Mesendoderm (in vitro differentiated cells): ENCODE measurements around the gene MCUR1. TPM values are rescaled to one million over a fixed set of nuclear protein-coding genes. Genes with fewer than 3 reads are reported as not detected.
"Not testable (repeated sequence)": the region's sequence is repeated elsewhere in the genome, so short reads cannot be mapped to it uniquely, and the experiment has no call there.

ENCODE experiments used
- DNase-seq: peaks from one replicate; pipeline ENCODE4 v3.0.0; 2013
- H2AK5ac ChIP-seq: 2 replicates; pipeline ENCODE4 v1.6.1; 2013; ENCODE audit warnings: low read length, inconsistent platforms
- H2BK120ac ChIP-seq: 2 replicates; pipeline ENCODE4 v1.6.1; 2013; ENCODE audit warnings: low read depth, mild to moderate bottlenecking, low read length, moderate library complexity, mixed read lengths
- H2BK15ac ChIP-seq: replicated peaks from 2 replicates; pipeline ENCODE4 v1.6.1; 2013; ENCODE audit warnings: low read depth, mild to moderate bottlenecking, moderate library complexity
- H2BK5ac ChIP-seq: 2 replicates; pipeline ENCODE4 v1.6.1; 2013; ENCODE audit warnings: low read length, inconsistent platforms
- H3K18ac ChIP-seq: 2 replicates; pipeline ENCODE4 v1.6.1; 2013; ENCODE audit warnings: mild to moderate bottlenecking, low read length, mixed read lengths
- H3K23ac ChIP-seq: one replicate; pipeline ENCODE4 v1.6.1; 2013; ENCODE audit warnings: low read length
- H3K27ac ChIP-seq: 2 replicates; pipeline ENCODE4 v1.5.1; 2013; ENCODE audit warnings: low read depth, mild to moderate bottlenecking, inconsistent platforms, low read length, moderate library complexity
- H3K27me3 ChIP-seq: 2 replicates; pipeline ENCODE4 v1.6.1; 2013; ENCODE audit warnings: low read length, control low read depth, mild to moderate bottlenecking, inconsistent platforms; ENCODE audit not compliant: insufficient read depth, poor library complexity
- H3K36me3 ChIP-seq: 2 replicates; pipeline ENCODE4 v1.6.1; 2013; ENCODE audit warnings: low read length, inconsistent platforms; ENCODE audit not compliant: control insufficient read depth, insufficient read depth
- H3K4ac ChIP-seq: one replicate; pipeline ENCODE4 v1.6.1; 2013; ENCODE audit warnings: low read depth, mild to moderate bottlenecking, low read length, moderate library complexity
- H3K4me1 ChIP-seq: 2 replicates; pipeline ENCODE4 v1.6.1; 2013; ENCODE audit warnings: low read depth, low read length, inconsistent platforms; ENCODE audit not compliant: control insufficient read depth
- H3K4me2 ChIP-seq: 2 replicates; pipeline ENCODE4 v1.6.1; 2013; ENCODE audit warnings: low read length
- H3K4me3 ChIP-seq: 2 replicates; pipeline ENCODE4 v1.5.1; 2013; ENCODE audit warnings: mild to moderate bottlenecking, low read length
- H3K56ac ChIP-seq: one replicate; pipeline ENCODE4 v1.6.1; 2013; ENCODE audit warnings: low read length
- H3K79me1 ChIP-seq: 2 replicates; pipeline ENCODE4 v1.6.1; 2013; ENCODE audit warnings: low read length, inconsistent platforms
- H3K79me2 ChIP-seq: 2 replicates; pipeline ENCODE4 v1.6.1; 2013; ENCODE audit warnings: mild to moderate bottlenecking, low read length; ENCODE audit not compliant: control insufficient read depth, insufficient read depth
- H3K9ac ChIP-seq: 2 replicates; pipeline ENCODE4 v1.6.1; 2013; ENCODE audit warnings: low read length, inconsistent platforms
- H4K5ac ChIP-seq: one replicate; pipeline ENCODE4 v1.6.1; 2013; ENCODE audit warnings: low read length
- H4K8ac ChIP-seq: one replicate; pipeline ENCODE4 v1.6.1; 2013; ENCODE audit warnings: low read depth, mild to moderate bottlenecking, control low read depth, low read length, moderate library complexity
- WGBS: extraction: QIAGEN DNeasy Blood & Tissue Kit; methylation state at CpG from one replicate; pipeline ENCODE4 v1.1.7; 2013; ENCODE audit warnings: low lambda C conversion rate, missing lambda C conversion rate; ENCODE audit not compliant: insufficient coverage; ENCODE audit errors: extremely low coverage; 5-methylcytosine and 5-hydroxymethylcytosine counted together
- polyA plus RNA-seq, 2 experiments: library from polyadenylated mRNA; stranded (reverse); fragments of 200-250 nt; gene quantifications; one replicate each; pipeline ENCODE4 v1.2.3, GENCODE V29; 2013

MCUR1 gene
- 23.1 TPM for polyA plus RNA-seq (2013, experiment 1 of 2)
- polyA plus RNA-seq (2013, experiment 2 of 2), result 23.1 TPM

- Histone ChIP-seq H4K5ac (no peak within 1 kb of the TSS), H3K9ac (peak within 1 kb of the TSS; percentile 92)
- DNase-seq, result peak; percentile 89
These were observed at the start of gene MCUR1 for GRCh38 chr6:13814176-13814937. MCUR1 (minus strand) TSS chr6:13814557; CDS start chr6:13814429, 128 bp downstream.

GRCh38 chr6:13863699-13864155 lies 49.4 kb upstream of the MCUR1 start:
- DNase-seq, result peak; percentile 72
- H3K36me3 ChIP-seq, result no peaks in the 10 kb centered on the region
- H4K5ac ChIP-seq, result no peak overlapping the region
- no peak overlapping the region for H3K23ac ChIP-seq
- no peak overlapping the region for H3K27ac ChIP-seq
- no peak overlapping the region for H3K18ac ChIP-seq
- H3K9ac ChIP-seq, result no peak overlapping the region
- no peak overlapping the region for H2BK15ac ChIP-seq
- no CpG with 5 or more reads among the region's 2 CpGs for whole genome bisulfite sequencing
- H3K27me3 ChIP-seq, result no peaks in the 10 kb centered on the region
- H3K4me3 ChIP-seq, result no peak overlapping the region
- H2AK5ac ChIP-seq, result no peak overlapping the region
- no peaks in the 10 kb centered on the region for H3K4me1 ChIP-seq
- H2BK5ac ChIP-seq, result no peak overlapping the region
- H2BK120ac ChIP-seq, result no peak overlapping the region
- H3K79me1 ChIP-seq, result no peaks in the 10 kb centered on the region
- H3K79me2 ChIP-seq, result no peaks in the 10 kb centered on the region
- H4K8ac ChIP-seq, result no peak overlapping the region
- no peak overlapping the region for H3K4me2 ChIP-seq
- H3K56ac ChIP-seq, result no peak overlapping the region
- H3K4ac ChIP-seq, result no peak overlapping the region

More at GRCh38 chr6:13814176-13814937, at the start of gene MCUR1:
- Histone ChIP-seq H2BK5ac (peak within 1 kb of the TSS; percentile 54), H2AK5ac (no peak within 1 kb of the TSS), H3K79me1 (peaks cover 10% of the 10 kb centered on the region), H3K23ac (peak within 1 kb of the TSS; percentile 91), H3K4me3 (peak within 1 kb of the TSS; percentile 73), H3K56ac (peak within 1 kb of the TSS; percentile 95), H3K4me2 (peak within 1 kb of the TSS; percentile 77), H3K79me2 (peaks cover 25% of the 10 kb centered on the region), H2BK15ac (no peak within 1 kb of the TSS), H3K36me3 (no peaks in the 10 kb centered on the region), H3K4me1 (peaks cover 2% of the 10 kb centered on the region), H3K4ac (peak within 1 kb of the TSS; percentile 88), H3K27me3 (no peaks in the 10 kb centered on the region), H2BK120ac (peak within 1 kb of the TSS; percentile 46), H3K27ac (peak within 1 kb of the TSS; percentile 100), H3K18ac (peak within 1 kb of the TSS; percentile 86), H4K8ac (peak within 1 kb of the TSS; percentile 89)
- WGBS, result no CpG with 5 or more reads among the region's 81 CpGs

- H3K79me1 ChIP-seq, H4K8ac ChIP-seq, H2BK15ac ChIP-seq, H3K4me2 ChIP-seq, H3K27me3 ChIP-seq, H3K9ac ChIP-seq, H3K36me3 ChIP-seq, H2BK5ac ChIP-seq, H3K4ac ChIP-seq, DNase-seq, H3K18ac ChIP-seq, H3K23ac ChIP-seq, H2BK120ac ChIP-seq, H4K5ac ChIP-seq, H2AK5ac ChIP-seq, H3K4me1 ChIP-seq, H3K56ac ChIP-seq, H3K4me3 ChIP-seq, H3K27ac ChIP-seq, H3K79me2 ChIP-seq: not testable (repeated sequence)
- no CpG with 5 or more reads among the region's 3 CpGs for WGBS
These were observed 46.3 kb upstream of the MCUR1 start for GRCh38 chr6:13860556-13861185.

- Histone ChIP-seq H4K5ac (no peak overlapping the region), H3K56ac (no peak overlapping the region), H3K18ac (no peak overlapping the region), H2BK120ac (no peak overlapping the region), H3K4me1 (no peaks in the 10 kb centered on the region), H2AK5ac (no peak overlapping the region), H2BK5ac (no peak overlapping the region), H3K36me3 (no peaks in the 10 kb centered on the region), H3K27me3 (no peaks in the 10 kb centered on the region), H3K23ac (no peak overlapping the region), H3K79me1 (no peaks in the 10 kb centered on the region), H3K4me2 (no peak overlapping the region), H3K27ac (no peak overlapping the region), H4K8ac (no peak overlapping the region), H3K79me2 (no peaks in the 10 kb centered on the region), H2BK15ac (no peak overlapping the region), H3K9ac (no peak overlapping the region), H3K4ac (no peak overlapping the region), H3K4me3 (no peak overlapping the region)
- DNase-seq, result no peak
- WGBS, result no CpG with 5 or more reads among the region's 66 CpGs
These were observed 45.7 kb upstream of the MCUR1 start for GRCh38 chr6:13859871-13860555.

GRCh38 chr6:13854716-13855250 lies 40.4 kb upstream of the MCUR1 start:
- Histone ChIP-seq H3K23ac (no peak overlapping the region), H2AK5ac (no peak overlapping the region), H3K79me2 (no peaks in the 10 kb centered on the region), H3K36me3 (no peaks in the 10 kb centered on the region), H3K79me1 (no peaks in the 10 kb centered on the region), H3K4ac (no peak overlapping the region), H3K4me1 (no peaks in the 10 kb centered on the region), H3K27ac (no peak overlapping the region), H2BK120ac (no peak overlapping the region), H2BK15ac (no peak overlapping the region), H3K18ac (no peak overlapping the region), H3K27me3 (no peaks in the 10 kb centered on the region), H4K5ac (no peak overlapping the region), H3K9ac (no peak overlapping the region), H3K4me3 (no peak overlapping the region), H2BK5ac (no peak overlapping the region), H3K4me2 (no peak overlapping the region), H4K8ac (no peak overlapping the region), H3K56ac (no peak overlapping the region)
- no CpG with 5 or more reads among the region's 34 CpGs for WGBS
- no peak for DNase-seq
